GM21381 (cell line): ENCODE results near the gene JPH3.

ENCODE experiments used
- ATAC-seq: cut with Tn5 transposase; IDR thresholded peaks from one replicate; pipeline ENCODE4 v1.9.1; 2021; ENCODE audit warnings: mild to moderate bottlenecking, moderate library complexity; ENCODE audit not compliant: unreplicated experiment

The JPH3 gene

GRCh38 chr16:87625241-87625797 is 23.0 kb downstream of the JPH3 start:
- ATAC-seq = no peak

GRCh38 chr16:87626401-87626800 is 24.1 kb downstream of the JPH3 start:
- no peak for ATAC-seq

GRCh38 chr16:87626905-87627304 is 24.6 kb downstream of the JPH3 start:
- no peak for ATAC-seq

- no peak for ATAC-seq
These were observed 25.4 kb downstream of the JPH3 start for GRCh38 chr16:87627542-87628245.

GRCh38 chr16:87628246-87628923 is 26.1 kb downstream of the JPH3 start:
- ATAC-seq = no peak

GRCh38 chr16:87628940-87629339 is 26.6 kb downstream of the JPH3 start:
- ATAC-seq = no peak

- no peak for ATAC-seq
These were observed 28.8 kb downstream of the JPH3 start for GRCh38 chr16:87631067-87631466.

- ATAC-seq = no peak
These were observed 32.1 kb downstream of the JPH3 start for GRCh38 chr16:87634411-87634810.

- ATAC-seq = no peak
These were observed 33.3 kb downstream of the JPH3 start for GRCh38 chr16:87635541-87636049.

- ATAC-seq = no peak
These were observed 33.9 kb downstream of the JPH3 start for GRCh38 chr16:87636050-87636684.

- ATAC-seq = no peak
These were observed 34.4 kb downstream of the JPH3 start for GRCh38 chr16:87636741-87637140.

- ATAC-seq = no peak
These were observed 35.0 kb downstream of the JPH3 start for GRCh38 chr16:87637357-87637756.

- ATAC-seq = no peak
These were observed 36.4 kb downstream of the JPH3 start for GRCh38 chr16:87638736-87639135.

GRCh38 chr16:87641721-87642120 is 39.4 kb downstream of the JPH3 start:
- no peak for ATAC-seq

- no peak for ATAC-seq
These were observed 40.2 kb downstream of the JPH3 start for GRCh38 chr16:87642491-87642890.

GRCh38 chr16:87644186-87644585 is 41.9 kb downstream of the JPH3 start:
- no peak for ATAC-seq

- ATAC-seq = no peak
These were observed 42.3 kb downstream of the JPH3 start for GRCh38 chr16:87644596-87644995.

GRCh38 chr16:87645802-87646201 is 43.5 kb downstream of the JPH3 start:
- ATAC-seq = no peak

- ATAC-seq = no peak
These were observed 45.3 kb downstream of the JPH3 start for GRCh38 chr16:87647431-87648185.

- no peak for ATAC-seq
These were observed 45.9 kb downstream of the JPH3 start for GRCh38 chr16:87648236-87648635.
